Astrocyte of the spinal cord (primary cell): ENCODE measurements around the gene FARP1.
"Not testable (repeated sequence)": the region's sequence is repeated elsewhere in the genome, so short reads cannot be mapped to it uniquely, and the experiment has no call there.

Experiments used
- DNase-seq: peaks from one replicate; pipeline ENCODE4 v3.0.0; 2011; ENCODE audit warnings: low read depth, low spot score
- H3K4me3 ChIP-seq: 2 replicates; pipeline ENCODE4 v1.5.1; 2011; ENCODE audit warnings: low read depth, mild to moderate bottlenecking, low read length, moderate library complexity
- CTCF ChIP-seq: IDR thresholded peaks from 2 replicates; pipeline ENCODE4 v1.5.1; 2012; ENCODE audit warnings: low read depth, mild to moderate bottlenecking, low read length, inconsistent platforms
- in situ Hi-C: cut with HindIII; loops from 2 replicates; pipeline ENCODE4 v1.10.0; 2017; ENCODE audit warnings: low sequenced_read_pairs

The FARP1 gene

GRCh38 chr13:98366010-98366409 is 223.1 kb downstream of the FARP1 start:
- no peak for DNase-seq
- no peak for TF ChIP-seq CTCF
- in situ Hi-C loops, result no loop called here

DNA sequence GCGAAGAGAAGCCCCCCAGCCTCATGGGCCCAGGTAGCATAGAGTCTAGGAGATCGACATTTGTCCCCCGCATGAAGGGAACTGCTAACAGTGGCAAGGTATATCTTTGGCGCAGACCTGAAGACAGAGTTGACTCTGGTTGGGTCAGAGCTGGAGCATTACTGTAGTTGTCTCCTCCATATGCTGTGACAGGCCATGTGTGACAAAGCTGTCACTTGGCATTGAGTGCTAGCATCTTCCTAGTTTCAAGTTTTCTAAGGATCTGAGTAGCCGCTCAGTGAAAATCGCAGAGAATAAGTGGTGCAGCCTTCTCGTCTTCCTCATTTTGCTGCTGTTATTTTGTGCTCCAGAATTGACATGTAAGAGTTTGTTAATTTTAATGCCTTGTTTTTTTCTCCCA is 223.5 kb downstream of the FARP1 start:
- no peak overlapping the region for H3K4me3 ChIP-seq
- in situ Hi-C loops, result no loop called here
- TF ChIP-seq CTCF, result no peak
- no peak for DNase-seq

More at GRCh38 chr13:98366010-98366409, 223.1 kb downstream of the FARP1 start:
- no peak overlapping the region for H3K4me3 ChIP-seq

DNA sequence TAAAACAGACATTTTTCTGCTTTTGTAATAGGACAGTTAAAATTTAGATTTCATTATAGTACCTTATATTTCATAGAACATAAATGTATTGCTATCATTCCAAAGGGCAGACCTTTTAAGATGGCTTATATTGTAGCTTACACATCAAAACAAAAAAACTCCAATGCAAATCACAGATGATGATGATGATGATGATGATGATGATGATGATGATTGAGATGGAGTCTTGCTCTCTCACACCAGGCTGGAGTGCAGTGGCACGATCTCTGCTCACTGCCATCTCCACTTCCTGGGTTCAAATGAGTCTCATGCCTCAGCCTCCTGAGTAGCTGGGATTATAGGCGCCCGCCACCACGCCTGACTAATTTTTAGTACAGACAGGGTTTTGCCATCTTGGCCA is 224.1 kb downstream of the FARP1 start:
- in situ Hi-C loops, result no loop called here
- no peak for DNase-seq
- TF ChIP-seq CTCF, result no peak
- no peak overlapping the region for H3K4me3 ChIP-seq

GRCh38 chr13:98368019-98368418 is 225.1 kb downstream of the FARP1 start:
- in situ Hi-C loops, result no loop called here
- peak; percentile 64 for DNase-seq
- H3K4me3 ChIP-seq, result no peak overlapping the region
- no peak for TF ChIP-seq CTCF

GRCh38 chr13:98369520-98369919 is 226.6 kb downstream of the FARP1 start:
- H3K4me3 ChIP-seq, DNase-seq, in situ Hi-C loops: not testable (repeated sequence)

GRCh38 chr13:98370261-98370660 is 227.4 kb downstream of the FARP1 start:
- DNase-seq, result no peak
- TF ChIP-seq CTCF, result no peak
- no peak overlapping the region for H3K4me3 ChIP-seq
- in situ Hi-C loops, result no loop called here

GRCh38 chr13:98370806-98371515 is 228.1 kb downstream of the FARP1 start:
- DNase-seq, result peak; percentile 79
- TF ChIP-seq CTCF, result no peak
- in situ Hi-C loops, result no loop called here
- H3K4me3 ChIP-seq, result no peak overlapping the region
